ENCODE results near the gene PCMT1.

The PCMT1 gene

DNA sequence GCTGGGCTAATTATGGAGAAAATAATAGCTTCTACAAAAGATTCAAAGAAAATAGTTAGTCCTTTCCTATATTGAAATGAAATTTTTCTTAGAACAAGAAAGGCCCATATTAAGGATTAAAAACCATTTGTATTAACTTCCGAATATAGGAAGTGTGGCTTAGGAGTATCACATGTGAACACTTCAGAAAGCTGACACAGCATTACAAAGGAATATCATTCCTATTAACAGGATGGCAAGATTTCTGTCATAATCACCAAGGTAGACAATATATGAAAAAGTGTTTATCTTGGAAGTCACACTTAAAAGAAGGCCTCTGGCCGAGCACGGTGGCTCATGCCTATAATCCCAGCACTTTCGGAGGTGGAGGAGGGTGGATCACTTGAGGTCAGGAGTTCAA lies 26.3 kb upstream of the PCMT1 start:
- Histone ChIP-seq H3K79me1 (ENCODE audit: low read length) (peaks cover 1% of the 10 kb centered on the region), H2BK120ac (ENCODE audit: insufficient read depth, low read length, poor library complexity) (no peak overlapping the region), H3K4me3 (ENCODE audit: low read depth, low read length) (no peak overlapping the region), H2AFZ (ENCODE audit: insufficient read depth, low read length, poor library complexity) (no peak overlapping the region), H3K27ac (ENCODE audit: low read depth, low read length) (no peak overlapping the region), H3K9ac (ENCODE audit: low read length) (no peak overlapping the region), H2BK12ac (ENCODE audit: low read length) (no peak overlapping the region), H4K8ac (ENCODE audit: low read depth, low read length) (no peak overlapping the region), H3K4me1 (ENCODE audit: control insufficient read depth in 1 of 2, insufficient read depth in 2 of 2, low read length in 2 of 2) (no peaks in the 10 kb centered on the region), H3K23ac (ENCODE audit: low read length) (no peak overlapping the region), H3K18ac (ENCODE audit: low read length) (no peak overlapping the region), H3K9me3 (ENCODE audit: insufficient read depth, low read depth, low read length) (no peaks in the 10 kb centered on the region), H4K12ac (ENCODE audit: low read depth, low read length) (no peak overlapping the region), H2AK5ac (ENCODE audit: low read length) (no peak overlapping the region), H2BK5ac (ENCODE audit: low read depth, low read length, poor library complexity) (no peak overlapping the region), H3K4me2 (ENCODE audit: low read length) (no peak overlapping the region), H3K14ac (ENCODE audit: low read length) (no peak overlapping the region), H3K36me3 (ENCODE audit: control insufficient read depth in 1 of 2, insufficient read depth in 2 of 2, low read length in 2 of 2) (peaks cover 1 to 9% of the 10 kb centered on the region in 2 experiments), H3K4ac (ENCODE audit: low read depth, low read length) (no peak overlapping the region), H3K79me2 (ENCODE audit: control insufficient read depth, insufficient read depth, low read length, poor library complexity) (no peaks in the 10 kb centered on the region), H3K27me3 (ENCODE audit: insufficient read depth, low read length) (no peaks in the 10 kb centered on the region), H4K91ac (ENCODE audit: low read depth, low read length) (no peak overlapping the region)
- DNase-seq: no peak
- no CpG with 5 or more reads among the region's 4 CpGs for WGBS (ENCODE audit: extremely low coverage, insufficient coverage, insufficient read length)

- Histone ChIP-seq H3K4me1 (ENCODE audit: control insufficient read depth in 1 of 2, insufficient read depth in 2 of 2, low read length in 2 of 2) (no peaks in the 10 kb centered on the region), H3K9ac (ENCODE audit: low read length) (no peak overlapping the region), H3K23ac (ENCODE audit: low read length) (no peak overlapping the region), H3K4me3 (ENCODE audit: low read depth, low read length) (no peak overlapping the region), H2BK120ac (ENCODE audit: insufficient read depth, low read length, poor library complexity) (no peak overlapping the region), H4K12ac (ENCODE audit: low read depth, low read length) (no peak overlapping the region), H3K79me2 (ENCODE audit: control insufficient read depth, insufficient read depth, low read length, poor library complexity) (no peaks in the 10 kb centered on the region), H2BK5ac (ENCODE audit: low read depth, low read length, poor library complexity) (no peak overlapping the region), H3K4me2 (ENCODE audit: low read length) (no peak overlapping the region), H2AK5ac (ENCODE audit: low read length) (no peak overlapping the region), H3K27me3 (ENCODE audit: insufficient read depth, low read length) (no peaks in the 10 kb centered on the region), H3K14ac (ENCODE audit: low read length) (no peak overlapping the region), H3K9me3 (ENCODE audit: insufficient read depth, low read depth, low read length) (no peaks in the 10 kb centered on the region), H3K18ac (ENCODE audit: low read length) (no peak overlapping the region), H2BK12ac (ENCODE audit: low read length) (no peak overlapping the region), H3K4ac (ENCODE audit: low read depth, low read length) (no peak overlapping the region), H4K91ac (ENCODE audit: low read depth, low read length) (no peak overlapping the region), H4K8ac (ENCODE audit: low read depth, low read length) (no peak overlapping the region), H3K27ac (ENCODE audit: low read depth, low read length) (no peak overlapping the region), H2AFZ (ENCODE audit: insufficient read depth, low read length, poor library complexity) (no peak overlapping the region), H3K36me3 (ENCODE audit: control insufficient read depth in 1 of 2, insufficient read depth in 2 of 2, low read length in 2 of 2) (peaks cover 1 to 11% of the 10 kb centered on the region in 2 experiments), H3K79me1 (ENCODE audit: low read length) (no peaks in the 10 kb centered on the region)
- WGBS (ENCODE audit: extremely low coverage, insufficient coverage, insufficient read length): no CpG with 5 or more reads among the region's 10 CpGs
- peak; percentile 68 to 91 for DNase-seq
Observed at GRCh38 chr6:149723771-149724417, 25.6 kb upstream of the PCMT1 start.

- Histone ChIP-seq H2AK5ac (ENCODE audit: low read length) (no peak overlapping the region), H2AFZ (ENCODE audit: insufficient read depth, low read length, poor library complexity) (no peak overlapping the region), H3K27me3 (ENCODE audit: insufficient read depth, low read length) (no peaks in the 10 kb centered on the region), H3K18ac (ENCODE audit: low read length) (no peak overlapping the region), H3K27ac (ENCODE audit: low read depth, low read length) (no peak overlapping the region), H4K91ac (ENCODE audit: low read depth, low read length) (no peak overlapping the region), H3K23ac (ENCODE audit: low read length) (no peak overlapping the region), H3K4me3 (ENCODE audit: low read depth, low read length) (no peak overlapping the region), H3K4me1 (ENCODE audit: control insufficient read depth in 1 of 2, insufficient read depth in 2 of 2, low read length in 2 of 2) (no peaks in the 10 kb centered on the region), H4K12ac (ENCODE audit: low read depth, low read length) (no peak overlapping the region), H3K79me2 (ENCODE audit: control insufficient read depth, insufficient read depth, low read length, poor library complexity) (no peaks in the 10 kb centered on the region), H2BK5ac (ENCODE audit: low read depth, low read length, poor library complexity) (no peak overlapping the region), H3K4ac (ENCODE audit: low read depth, low read length) (no peak overlapping the region), H4K8ac (ENCODE audit: low read depth, low read length) (no peak overlapping the region), H3K9me3 (ENCODE audit: insufficient read depth, low read depth, low read length) (no peaks in the 10 kb centered on the region), H3K79me1 (ENCODE audit: low read length) (no peaks in the 10 kb centered on the region), H3K4me2 (ENCODE audit: low read length) (no peak overlapping the region), H2BK120ac (ENCODE audit: insufficient read depth, low read length, poor library complexity) (no peak overlapping the region), H3K14ac (ENCODE audit: low read length) (no peak overlapping the region), H2BK12ac (ENCODE audit: low read length) (no peak overlapping the region), H3K9ac (ENCODE audit: low read length) (no peak overlapping the region), H3K36me3 (ENCODE audit: control insufficient read depth in 1 of 2, insufficient read depth in 2 of 2, low read length in 2 of 2) (peaks cover 13 to 23% of the 10 kb centered on the region in 2 experiments)
- peak in 1 of 2 donors; percentile 41 for DNase-seq
- WGBS (ENCODE audit: extremely low coverage, insufficient coverage, insufficient read length): no CpG with 5 or more reads among the region's 3 CpGs
Observed at GRCh38 chr6:149725785-149726184, 23.8 kb upstream of the PCMT1 start.

- no peaks in the 10 kb centered on the region for H3K79me1 ChIP-seq (ENCODE audit: low read length)
- no peak overlapping the region for H3K4me2 ChIP-seq (ENCODE audit: low read length)
- no peak overlapping the region for H3K14ac ChIP-seq (ENCODE audit: low read length)
- H3K9ac ChIP-seq (ENCODE audit: low read length): no peak overlapping the region
- H3K9me3 ChIP-seq (ENCODE audit: insufficient read depth, low read depth, low read length): no peaks in the 10 kb centered on the region
- no peak overlapping the region for H2BK5ac ChIP-seq (ENCODE audit: low read depth, low read length, poor library complexity)
- no peak overlapping the region for H4K8ac ChIP-seq (ENCODE audit: low read depth, low read length)
- H2AFZ ChIP-seq (ENCODE audit: insufficient read depth, low read length, poor library complexity): no peak overlapping the region
- H3K4ac ChIP-seq (ENCODE audit: low read depth, low read length): no peak overlapping the region
- no peak overlapping the region for H3K4me3 ChIP-seq (ENCODE audit: low read depth, low read length)
- H3K36me3 ChIP-seq (ENCODE audit: control insufficient read depth in 1 of 2, insufficient read depth in 2 of 2, low read length in 2 of 2): peaks cover 25 to 34% of the 10 kb centered on the region in 2 experiments
- DNase-seq: no peak
- no peaks in the 10 kb centered on the region for H3K27me3 ChIP-seq (ENCODE audit: insufficient read depth, low read length)
- no peaks in the 10 kb centered on the region for H3K4me1 ChIP-seq (ENCODE audit: control insufficient read depth in 1 of 2, insufficient read depth in 2 of 2, low read length in 2 of 2)
- H2BK12ac ChIP-seq (ENCODE audit: low read length): no peak overlapping the region
- no peak overlapping the region for H3K23ac ChIP-seq (ENCODE audit: low read length)
- no peak overlapping the region for H3K18ac ChIP-seq (ENCODE audit: low read length)
- H2AK5ac ChIP-seq (ENCODE audit: low read length): no peak overlapping the region
- no peak overlapping the region for H4K91ac ChIP-seq (ENCODE audit: low read depth, low read length)
- whole genome bisulfite sequencing (ENCODE audit: extremely low coverage, insufficient coverage, insufficient read length): no CpG with 5 or more reads among the region's 4 CpGs
- no peak overlapping the region for H4K12ac ChIP-seq (ENCODE audit: low read depth, low read length)
- no peak overlapping the region for H2BK120ac ChIP-seq (ENCODE audit: insufficient read depth, low read length, poor library complexity)
- no peak overlapping the region for H3K27ac ChIP-seq (ENCODE audit: low read depth, low read length)
- H3K79me2 ChIP-seq (ENCODE audit: control insufficient read depth, insufficient read depth, low read length, poor library complexity): no peaks in the 10 kb centered on the region
Observed at GRCh38 chr6:149727793-149728498, 21.6 kb upstream of the PCMT1 start.

Measured in trophoblast cell (in vitro differentiated cells and primary cell).